Measurements from ENCODE around the gene CFTR.

- no peak for TF ChIP-seq CTCF (conservative IDR thresholded peaks at IDR 0.05; ENCODE audit: low read depth, low read length)
- no peak for TF ChIP-seq POLR2A (IDR thresholded peaks at IDR 0.05; ENCODE audit: low read depth, low read length)
- no peak for TF ChIP-seq RCOR1 (IDR thresholded peaks at IDR 0.05; ENCODE audit: insufficient replicate concordance, low read length)
- no peak for TF ChIP-seq SMC3 (IDR thresholded peaks at IDR 0.05; ENCODE audit: low read depth, low read length)
- TF ChIP-seq CEBPB (IDR thresholded peaks at IDR 0.05; ENCODE audit: low read depth, low read length): no peak
- no peak for TF ChIP-seq RAD21 (IDR thresholded peaks at IDR 0.05; ENCODE audit: low read length)
- TF ChIP-seq RFX5 (IDR thresholded peaks at IDR 0.05; ENCODE audit: low read depth, low read length): no peak
- TF ChIP-seq, protein P1, sequence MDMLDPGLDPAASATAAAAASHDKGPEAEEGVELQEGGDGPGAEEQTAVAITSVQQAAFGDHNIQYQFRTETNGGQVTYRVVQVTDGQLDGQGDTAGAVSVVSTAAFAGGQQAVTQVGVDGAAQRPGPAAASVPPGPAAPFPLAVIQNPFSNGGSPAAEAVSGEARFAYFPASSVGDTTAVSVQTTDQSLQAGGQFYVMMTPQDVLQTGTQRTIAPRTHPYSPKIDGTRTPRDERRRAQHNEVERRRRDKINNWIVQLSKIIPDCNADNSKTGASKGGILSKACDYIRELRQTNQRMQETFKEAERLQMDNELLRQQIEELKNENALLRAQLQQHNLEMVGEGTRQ (IDR thresholded peaks at IDR 0.05; ENCODE audit: low read depth, low read length): no peak
- TF ChIP-seq, protein P2, sequence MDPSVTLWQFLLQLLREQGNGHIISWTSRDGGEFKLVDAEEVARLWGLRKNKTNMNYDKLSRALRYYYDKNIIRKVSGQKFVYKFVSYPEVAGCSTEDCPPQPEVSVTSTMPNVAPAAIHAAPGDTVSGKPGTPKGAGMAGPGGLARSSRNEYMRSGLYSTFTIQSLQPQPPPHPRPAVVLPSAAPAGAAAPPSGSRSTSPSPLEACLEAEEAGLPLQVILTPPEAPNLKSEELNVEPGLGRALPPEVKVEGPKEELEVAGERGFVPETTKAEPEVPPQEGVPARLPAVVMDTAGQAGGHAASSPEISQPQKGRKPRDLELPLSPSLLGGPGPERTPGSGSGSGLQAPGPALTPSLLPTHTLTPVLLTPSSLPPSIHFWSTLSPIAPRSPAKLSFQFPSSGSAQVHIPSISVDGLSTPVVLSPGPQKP (IDR thresholded peaks at IDR 0.05; ENCODE audit: borderline replicate concordance, low read depth, low read length): no peak
- TF ChIP-seq MAFK (IDR thresholded peaks at IDR 0.05; ENCODE audit: low read depth, low read length): no peak
- TF ChIP-seq MXI1 (IDR thresholded peaks at IDR 0.05; ENCODE audit: borderline replicate concordance, low read depth, low read length): no peak
- no peak for TF ChIP-seq BHLHE40 (IDR thresholded peaks at IDR 0.05; ENCODE audit: low read depth, low read length)
These were observed 13.6 kb downstream of the CFTR start for GRCh38 chr7:117493460-117493859.
